HEK293 (cell line): Measurements from ENCODE around the gene DMAC1.

Experiments used
- CTCF ChIA-PET: fragments of 350-600 bp; formaldehyde crosslinking; extraction: SDS; loops from one replicate; lab custom pipeline; 2021; ENCODE audit warnings: antibody characterized with exemption; lab: Yijun Ruan, JAX
- POLR2A ChIA-PET: fragments of 300-600 bp; formaldehyde crosslinking; extraction: SDS; loops from one replicate; lab custom pipeline; 2020; ENCODE audit warnings: antibody characterized with exemption, inconsistent platforms; lab: Yijun Ruan, JAX
- H3K27ac ChIP-seq: fragments of 200-500 bp; sonication (Bioruptor generic); 2 replicates; pipeline ENCODE4 v1.5.1; 2014; ENCODE audit warnings: low read depth, low read length, control low read depth, inconsistent platforms; ENCODE audit errors: extremely low read depth
- H3K36me3 ChIP-seq, 2 experiments: fragments of 200-500 bp in 1 of 2; sonication (Bioruptor generic) in 1 of 2; 1 replicate in 1 of 2; 2 replicates in 1 of 2; pipeline ENCODE4 v1.5.1; 2014 to 2017; ENCODE audit warnings: inconsistent platforms in 2 of 2, low read length in 2 of 2; ENCODE audit not compliant: control insufficient read depth in 2 of 2, insufficient read depth in 1 of 2
- H3K4me1 ChIP-seq: fragments of 200-500 bp; sonication (Bioruptor generic); 2 replicates; pipeline ENCODE4 v1.5.1; 2014; ENCODE audit warnings: mild to moderate bottlenecking, low read length, inconsistent platforms; ENCODE audit not compliant: control insufficient read depth, insufficient read depth
- H3K4me3 ChIP-seq: 2 replicates; pipeline ENCODE4 v1.5.1; 2011; ENCODE audit warnings: low read depth, mild to moderate bottlenecking, control low read depth, low read length, moderate library complexity
- H3K9me3 ChIP-seq: fragments of 200-500 bp; sonication (Bioruptor generic); 2 replicates; pipeline ENCODE4 v1.5.1; 2014; ENCODE audit warnings: low read depth, low read length, inconsistent platforms; ENCODE audit not compliant: control insufficient read depth, insufficient read depth
- FEZF1 ChIP-seq: fragments of 450-650 bp; formaldehyde crosslinking; IDR thresholded peaks from 2 replicates; pipeline ENCODE4 v1.5.1; 2016; ENCODE audit warnings: missing biosample characterization, missing genetic modification characterization
- HOXA7 ChIP-seq: sonication (generic); formaldehyde crosslinking; IDR thresholded peaks from 2 replicates; pipeline ENCODE4 v1.8.1; 2022; ENCODE audit warnings: missing genetic modification reagents, borderline replicate concordance
- TSHZ1 ChIP-seq: fragments of 450-650 bp; formaldehyde crosslinking; IDR thresholded peaks from 2 replicates; pipeline ENCODE4 v1.5.1; 2016; ENCODE audit warnings: missing biosample characterization, missing genetic modification characterization, borderline replicate concordance
- ZNF148 ChIP-seq: fragments of 450-650 bp; formaldehyde crosslinking; IDR thresholded peaks from 2 replicates; pipeline ENCODE4 v1.5.0; 2017; ENCODE audit warnings: missing biosample characterization, missing genetic modification characterization, borderline replicate concordance
- ZNF169 ChIP-seq: fragments of 450-650 bp; formaldehyde crosslinking; IDR thresholded peaks from 2 replicates; pipeline ENCODE4 v1.5.1; 2016; ENCODE audit warnings: missing biosample characterization, missing genetic modification characterization
- ZNF184 ChIP-seq: fragments of 450-650 bp; IDR thresholded peaks from 2 replicates; pipeline ENCODE4 v1.5.1; 2018; ENCODE audit warnings: missing biosample characterization, mild to moderate bottlenecking, missing genetic modification characterization
- ZNF2 ChIP-seq: fragments of 450-650 bp; formaldehyde crosslinking; IDR thresholded peaks from 2 replicates; pipeline ENCODE4 v1.5.1; 2016; ENCODE audit warnings: missing biosample characterization, missing genetic modification characterization
- ZNF266 ChIP-seq: fragments of 450-650 bp; formaldehyde crosslinking; IDR thresholded peaks from 2 replicates; pipeline ENCODE4 v1.5.1; 2016; ENCODE audit warnings: missing biosample characterization, missing genetic modification characterization, low read depth
- ZNF37A ChIP-seq: fragments of 450-650 bp; IDR thresholded peaks from 2 replicates; pipeline ENCODE4 v1.5.1; 2018; ENCODE audit warnings: missing biosample characterization, missing genetic modification characterization
- ZNF391 ChIP-seq: fragments of 450-650 bp; formaldehyde crosslinking; IDR thresholded peaks from 2 replicates; pipeline ENCODE4 v1.5.1; 2016; ENCODE audit warnings: low read depth, missing biosample characterization, missing genetic modification characterization, borderline replicate concordance
- ZNF488 ChIP-seq: fragments of 450-650 bp; formaldehyde crosslinking; IDR thresholded peaks from 2 replicates; pipeline ENCODE4 v1.5.1; 2016; ENCODE audit warnings: missing biosample characterization, missing genetic modification characterization
- ZNF518A ChIP-seq: fragments of 450-650 bp; formaldehyde crosslinking; conservative IDR thresholded peaks from 2 replicates; pipeline ENCODE4 v1.5.1; 2016; ENCODE audit warnings: low read depth, missing biosample characterization, missing genetic modification characterization
- ZNF670 ChIP-seq: fragments of 450-650 bp; formaldehyde crosslinking; IDR thresholded peaks from 2 replicates; pipeline ENCODE4 v1.5.1; 2016; ENCODE audit warnings: missing biosample characterization, missing genetic modification characterization, low read depth
- ZNF701 ChIP-seq: fragments of 450-650 bp; formaldehyde crosslinking; IDR thresholded peaks from 2 replicates; pipeline ENCODE4 v1.5.1; 2016; ENCODE audit warnings: missing biosample characterization, missing genetic modification characterization
- ZNF768 ChIP-seq: fragments of 450-650 bp; formaldehyde crosslinking; IDR thresholded peaks from 2 replicates; pipeline ENCODE4 v1.5.1; 2018; ENCODE audit warnings: missing biosample characterization, mild to moderate bottlenecking, missing genetic modification characterization
- ZNF837 ChIP-seq: fragments of 450-650 bp; formaldehyde crosslinking; IDR thresholded peaks from 2 replicates; pipeline ENCODE4 v1.5.1; 2016; ENCODE audit warnings: missing biosample characterization, missing genetic modification characterization
- ZNF843 ChIP-seq: fragments of 450-650 bp; formaldehyde crosslinking; IDR thresholded peaks from 2 replicates; pipeline ENCODE4 v1.5.1; 2016; ENCODE audit warnings: missing biosample characterization, missing genetic modification characterization
- ZSCAN18 ChIP-seq: fragments of 450-650 bp; formaldehyde crosslinking; IDR thresholded peaks from 2 replicates; pipeline ENCODE4 v1.5.1; 2016; ENCODE audit warnings: missing biosample characterization, missing genetic modification characterization

The DMAC1 gene

GRCh38 chr9:7827792-7828191 lies 28.2 kb upstream of the DMAC1 start:
- H3K36me3 ChIP-seq, result no peaks in the 10 kb centered on the region
- ChIA-PET POLR2A (no interaction called here), CTCF (interaction anchor here (1.5 kb wide), 1 partner anchor 19 kb away, joined by 5 read pairs; no protein-coding TSS in a partner anchor)
- TF ChIP-seq ZNF837 (tag by site-specific recombination) (no peak), ZNF768 (tag by site-specific recombination) (no peak), ZNF488 (tag by site-specific recombination) (no peak), ZNF148 (tag by site-specific recombination) (no peak), ZNF391 (no peak)
- no peaks in the 10 kb centered on the region for H3K9me3 ChIP-seq
- H3K27ac ChIP-seq, result no peak overlapping the region
- no peaks in the 10 kb centered on the region for H3K4me1 ChIP-seq
- no peak overlapping the region for H3K4me3 ChIP-seq

GRCh38 chr9:7827056-7827455 lies 27.5 kb upstream of the DMAC1 start:
- ChIA-PET CTCF (interaction anchor here (1.5 kb wide), 1 partner anchor 19 kb away, joined by 5 read pairs; no protein-coding TSS in a partner anchor), POLR2A (no interaction called here)
- no peak for TF ChIP-seq ZNF701 (tag by site-specific recombination)
- no peak for TF ChIP-seq ZNF518A (tag by site-specific recombination)
- no peak for TF ChIP-seq ZNF169 (tag by site-specific recombination)
- H3K27ac ChIP-seq, result no peak overlapping the region
- no peaks in the 10 kb centered on the region for H3K36me3 ChIP-seq
- no peaks in the 10 kb centered on the region for H3K4me1 ChIP-seq
- H3K9me3 ChIP-seq, result no peaks in the 10 kb centered on the region
- no peak overlapping the region for H3K4me3 ChIP-seq

GRCh38 chr9:7823651-7824050 lies 24.1 kb upstream of the DMAC1 start:
- Histone ChIP-seq H3K27ac (no peak overlapping the region), H3K4me1 (no peaks in the 10 kb centered on the region), H3K4me3 (no peak overlapping the region), H3K9me3 (no peaks in the 10 kb centered on the region), H3K36me3 (no peaks in the 10 kb centered on the region)
- POLR2A ChIA-PET, result no interaction called here
- CTCF ChIA-PET, result interaction anchor here (0.7 kb wide), 1 partner anchor 235 kb away, joined by 3 read pairs; no protein-coding TSS in a partner anchor
- TF ChIP-seq FEZF1 (tag by site-specific recombination) (no peak), ZNF184 (no peak), ZNF266 (tag by site-specific recombination) (no peak), ZNF843 (tag by site-specific recombination) (no peak), TSHZ1 (no peak), ZNF2 (tag by site-specific recombination) (no peak), ZNF37A (tag by site-specific recombination) (no peak), ZSCAN18 (tag by site-specific recombination) (no peak), ZNF670 (tag by site-specific recombination) (no peak), HOXA7 (CRISPR knock-in tag) (no peak)
